ENCODE measurements around the gene TRUB2.
"Not testable (repeated sequence)": the region's sequence is repeated elsewhere in the genome, so short reads cannot be mapped to it uniquely, and the experiment has no call there.

TRUB2 gene

GRCh38 chr9:128340691-128341434, 18.6 kb upstream of the TRUB2 start:
- DNase-seq (ENCODE audit: insufficient read length, low spot score) (no peak), FAIRE-seq (no peak)
- TF ChIP-seq, protein P1, sequence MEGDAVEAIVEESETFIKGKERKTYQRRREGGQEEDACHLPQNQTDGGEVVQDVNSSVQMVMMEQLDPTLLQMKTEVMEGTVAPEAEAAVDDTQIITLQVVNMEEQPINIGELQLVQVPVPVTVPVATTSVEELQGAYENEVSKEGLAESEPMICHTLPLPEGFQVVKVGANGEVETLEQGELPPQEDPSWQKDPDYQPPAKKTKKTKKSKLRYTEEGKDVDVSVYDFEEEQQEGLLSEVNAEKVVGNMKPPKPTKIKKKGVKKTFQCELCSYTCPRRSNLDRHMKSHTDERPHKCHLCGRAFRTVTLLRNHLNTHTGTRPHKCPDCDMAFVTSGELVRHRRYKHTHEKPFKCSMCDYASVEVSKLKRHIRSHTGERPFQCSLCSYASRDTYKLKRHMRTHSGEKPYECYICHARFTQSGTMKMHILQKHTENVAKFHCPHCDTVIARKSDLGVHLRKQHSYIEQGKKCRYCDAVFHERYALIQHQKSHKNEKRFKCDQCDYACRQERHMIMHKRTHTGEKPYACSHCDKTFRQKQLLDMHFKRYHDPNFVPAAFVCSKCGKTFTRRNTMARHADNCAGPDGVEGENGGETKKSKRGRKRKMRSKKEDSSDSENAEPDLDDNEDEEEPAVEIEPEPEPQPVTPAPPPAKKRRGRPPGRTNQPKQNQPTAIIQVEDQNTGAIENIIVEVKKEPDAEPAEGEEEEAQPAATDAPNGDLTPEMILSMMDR (IDR thresholded peaks at IDR 0.05; ENCODE audit: insufficient read depth, missing control alignments): no peak

GRCh38 chr9:128339761-128340690, 17.8 kb upstream of the TRUB2 start, which contains the start of gene SLC27A4:
Gene SLC27A4 (plus strand): TSS chr9:128340527. CDS start chr9:128343133, 2,606 bp downstream.
- FAIRE-seq (no peak), DNase-seq (ENCODE audit: insufficient read length, low spot score) (peak; percentile 82)
- TF ChIP-seq, protein P1 (IDR thresholded peaks at IDR 0.05; ENCODE audit: insufficient read depth, missing control alignments): no peak

GRCh38 chr9:128338852-128339614, 16.8 kb upstream of the TRUB2 start:
- FAIRE-seq; DNase-seq (ENCODE audit: insufficient read length, low spot score): not testable (repeated sequence)

- FAIRE-seq: no peak
- TF ChIP-seq, protein P1 (IDR thresholded peaks at IDR 0.05; ENCODE audit: insufficient read depth, missing control alignments): no peak
- DNase-seq (ENCODE audit: insufficient read length, low spot score): no peak
Observed at GRCh38 chr9:128337936-128338335, 15.7 kb upstream of the TRUB2 start.

DNA sequence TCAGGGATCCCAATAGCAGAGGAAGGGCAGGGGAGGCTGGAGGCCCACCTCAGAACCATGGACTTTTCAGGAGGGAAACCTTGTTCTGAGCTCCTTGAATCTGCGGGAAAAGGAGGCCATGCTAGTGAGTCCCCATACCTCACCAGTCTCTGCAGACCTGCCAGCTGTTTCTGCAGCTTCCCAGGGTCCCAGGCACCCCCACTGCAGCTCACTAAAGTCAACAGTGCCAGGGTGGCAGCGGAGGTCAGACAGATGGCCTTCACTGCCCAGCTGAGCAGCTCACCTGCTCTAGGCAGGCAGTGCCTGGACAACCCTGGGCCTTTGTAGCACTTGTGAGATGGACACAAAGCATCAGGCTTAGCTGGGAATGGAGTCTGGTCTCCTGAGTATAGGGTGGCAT, 13.7 kb upstream of the TRUB2 start:
- TF ChIP-seq, protein P1 (IDR thresholded peaks at IDR 0.05; ENCODE audit: insufficient read depth, missing control alignments): no peak
- DNase-seq (ENCODE audit: insufficient read length, low spot score): no peak
- no peak for FAIRE-seq

DNA sequence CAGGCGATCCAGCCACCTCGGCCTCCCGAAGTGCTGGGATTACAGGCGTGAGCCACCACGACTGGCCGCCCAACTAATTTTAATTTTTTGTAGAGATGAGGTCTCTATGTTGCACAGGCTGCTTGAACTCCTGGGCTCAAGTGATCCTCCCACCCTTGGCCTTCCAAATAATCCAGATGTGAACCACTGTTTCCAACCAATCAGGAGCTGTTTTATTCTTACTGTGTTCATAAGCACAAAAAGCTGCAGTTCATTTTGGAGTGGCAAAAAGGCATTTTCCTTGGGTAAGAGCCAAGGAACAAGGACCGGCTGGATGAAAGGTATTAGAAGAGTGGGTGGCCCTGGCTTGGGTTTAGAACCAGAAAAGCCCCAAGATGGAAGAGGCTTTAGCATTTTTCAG, 12.9 kb upstream of the TRUB2 start:
- FAIRE-seq: no peak
- DNase-seq (ENCODE audit: insufficient read length, low spot score): no peak
- TF ChIP-seq, protein P1 (IDR thresholded peaks at IDR 0.05; ENCODE audit: insufficient read depth, missing control alignments): no peak

GRCh38 chr9:128333451-128333869, 11.2 kb upstream of the TRUB2 start:
- TF ChIP-seq, protein P1 (IDR thresholded peaks at IDR 0.05; ENCODE audit: insufficient read depth, missing control alignments): no peak
- DNase-seq (ENCODE audit: insufficient read length, low spot score): no peak
- FAIRE-seq: no peak
